K562 (cell line): Measurements from ENCODE around the gene LAMA3. TPM values are rescaled to one million over a fixed set of nuclear protein-coding genes. Genes with fewer than 3 reads are reported as not detected.

Experiments
- ATAC-seq: fragments of 200-7000 bp; cut with Tn5 transposase; 3 replicates; pipeline ENCODE4 v1.9.1; 2020; ENCODE audit warnings: moderate library complexity
- BruUV-seq: library from RNA; stranded (reverse); fragments of 400-500 nt; replicated peaks from 2 replicates; lab custom pipeline; 2021; lab: Mats Ljungman, UMichigan
- CTCF ChIA-PET: fragments of 300-600 bp; formaldehyde crosslinking; extraction: SDS; loops from one replicate; lab custom pipeline; 2021; ENCODE audit warnings: low intra/inter-chr PET ratio; lab: Yijun Ruan, JAX
- POLR2A ChIA-PET: fragments of 300-600, 350-650 bp; sonication (Branson Sonifier 250); formaldehyde crosslinking; extraction: SDS; loops from one replicate; lab custom pipeline; 2021; ENCODE audit warnings: antibody characterized with exemption, inconsistent platforms; lab: Yijun Ruan, JAX
- DNase-seq, 4 experiments: peaks; one replicate each; pipeline versions ENCODE4 v3.0.0 to v3.0.0-alpha.2; 2011 to 2018; ENCODE audit warnings: low spot score in 3 of 4, mixed read lengths in 3 of 4; ENCODE audit errors: extremely low read depth in 1 of 4
- FAIRE-seq: peaks from 2 replicates; lab custom pipeline; 2011; peaks lifted over from hg19 to GRCh38; lab: Jason Lieb, UNC
- H2AFZ ChIP-seq: 2 replicates; pipeline ENCODE4 v1.6.0; 2011; ENCODE audit warnings: low read depth, low read length, control low read depth, inconsistent platforms
- H3K27ac ChIP-seq: fragments of 200-600 bp; 3 replicates; pipeline ENCODE4 v1.8.0; 2011; ENCODE audit warnings: low read depth, mild to moderate bottlenecking, control low read depth, inconsistent platforms, low read length, moderate library complexity, mixed read lengths; ENCODE audit errors: extremely low read depth
- H3K27me3 ChIP-seq, 2 experiments: fragments of 300-600 bp in 1 of 2; 2 replicates in 1 of 2; 3 replicates in 1 of 2; pipeline versions ENCODE4 v1.6.0 to v1.8.0; 2011; ENCODE audit warnings: inconsistent platforms in 2 of 2, low read length in 2 of 2, mild to moderate bottlenecking in 1 of 2, mixed read lengths in 1 of 2, moderate library complexity in 1 of 2; ENCODE audit not compliant: control insufficient read depth in 2 of 2, insufficient read depth in 2 of 2
- H3K36me3 ChIP-seq: fragments of 300-600 bp; 3 replicates; pipeline ENCODE4 v1.8.0; 2011; ENCODE audit warnings: mild to moderate bottlenecking, low read length, inconsistent platforms; ENCODE audit not compliant: control insufficient read depth, insufficient read depth
- H3K4me1 ChIP-seq, 2 experiments: fragments of 200-600 bp in 1 of 2; replicated peaks in 1 of 2; 2 replicates in 1 of 2; 3 replicates in 1 of 2; pipeline versions ENCODE4 v1.5.1 to v1.8.0; 2011; ENCODE audit warnings: inconsistent platforms in 2 of 2, low read length in 2 of 2, mild to moderate bottlenecking in 1 of 2, mixed read lengths in 1 of 2, moderate library complexity in 1 of 2; ENCODE audit not compliant: control insufficient read depth in 2 of 2, insufficient read depth in 2 of 2
- H3K4me2 ChIP-seq: 2 replicates; pipeline ENCODE4 v1.6.1; 2011; ENCODE audit warnings: low read length, control low read depth, inconsistent platforms, mixed read lengths; ENCODE audit not compliant: insufficient read depth
- H3K4me3 ChIP-seq: fragments of 200-600 bp; sonication (generic), shearing (Covaris generic); 2 replicates; pipeline ENCODE4 v1.5.1; 2016; ENCODE audit warnings: control low read depth, inconsistent platforms
- H3K79me2 ChIP-seq: fragments of 200-600 bp; 3 replicates; pipeline ENCODE4 v1.8.0; 2011; ENCODE audit warnings: low read length, inconsistent platforms; ENCODE audit not compliant: control insufficient read depth, insufficient read depth
- H3K9ac ChIP-seq, 2 experiments: 2 replicates each; pipeline versions ENCODE4 v1.6.0 to v1.6.1; 2011; ENCODE audit warnings: low read depth in 2 of 2, low read length in 2 of 2, control low read depth in 1 of 2, inconsistent platforms in 1 of 2, mild to moderate bottlenecking in 1 of 2, mixed read lengths in 1 of 2; ENCODE audit not compliant: insufficient read depth in 1 of 2
- H3K9me1 ChIP-seq: one replicate; pipeline ENCODE4 v1.6.0; 2011; ENCODE audit warnings: inconsistent platforms, mild to moderate bottlenecking, low read length, moderate library complexity; ENCODE audit not compliant: control insufficient read depth, insufficient read depth
- H3K9me3 ChIP-seq: replicated peaks from 2 replicates; pipeline ENCODE4 v1.5.1; 2011; ENCODE audit warnings: low read depth, low read length, inconsistent platforms; ENCODE audit not compliant: control insufficient read depth, insufficient read depth
- H4K20me1 ChIP-seq: replicated peaks from 2 replicates; pipeline ENCODE4 v1.6.1; 2011; ENCODE audit warnings: low read length, inconsistent platforms, mixed read lengths; ENCODE audit not compliant: control insufficient read depth, insufficient read depth
- DNMT1 ChIP-seq: fragments of 450-650 bp; IDR thresholded peaks from 2 replicates; pipeline ENCODE4 v1.6.1; 2016; ENCODE audit warnings: antibody characterized with exemption, mild to moderate bottlenecking
- FOXA3 ChIP-seq, 2 experiments: fragments of 450-650 bp in 1 of 2; sonication (generic) in 1 of 2; formaldehyde crosslinking; IDR thresholded peaks in 1 of 2; conservative IDR thresholded peaks in 1 of 2; 2 replicates each; pipeline versions ENCODE4 v1.4.0 to v1.8.0; 2020 to 2022; ENCODE audit warnings: mild to moderate bottlenecking in 2 of 2, missing genetic modification reagents in 1 of 2
- GATAD2B ChIP-seq: fragments of 450-650 bp; IDR thresholded peaks from 2 replicates; pipeline ENCODE4 v1.6.1; 2017; ENCODE audit warnings: mild to moderate bottlenecking, borderline replicate concordance
- MCM2 ChIP-seq: fragments of 450-650 bp; IDR thresholded peaks from 2 replicates; pipeline ENCODE4 v1.6.1; 2017; ENCODE audit warnings: low read depth, mild to moderate bottlenecking
- RREB1 ChIP-seq: fragments of 250-450 bp; sonication (Bioruptor Pico); IDR thresholded peaks from 2 replicates; pipeline ENCODE4 v1.4.0; 2020
- SRSF1 ChIP-seq: fragments of 200-400 bp; formaldehyde crosslinking; IDR thresholded peaks from 2 replicates; pipeline ENCODE4 v1.6.1; 2017; ENCODE audit warnings: mild to moderate bottlenecking, low read depth, low read length, moderate library complexity
- SUPT5H ChIP-seq: fragments of 450-650 bp; IDR thresholded peaks from 2 replicates; pipeline ENCODE4 v1.6.1; 2016
- ZNF121 ChIP-seq: sonication (generic); formaldehyde crosslinking; conservative IDR thresholded peaks from 2 replicates; pipeline ENCODE4 v1.8.0; 2022; ENCODE audit warnings: missing genetic modification reagents
- ZNF140 ChIP-seq: fragments of 250-450 bp; sonication (Bioruptor Pico); IDR thresholded peaks from 2 replicates; pipeline ENCODE4 v1.8.0; 2021; ENCODE audit warnings: moderate library complexity, mild to moderate bottlenecking, inconsistent platforms
- ZNF431 ChIP-seq: sonication (generic); formaldehyde crosslinking; IDR thresholded peaks from 2 replicates; pipeline ENCODE4 v1.8.0; 2022; ENCODE audit warnings: mild to moderate bottlenecking, missing genetic modification reagents
- WGBS: fragments of 100-300 bp; shearing (Covaris generic); methylation state at CpG from one replicate; pipeline ENCODE4 v1.1.6; 2016; ENCODE audit warnings: low coverage, mixed read lengths; ENCODE audit not compliant: insufficient coverage; ENCODE audit errors: missing lambda C conversion rate; 5-methylcytosine and 5-hydroxymethylcytosine counted together
- in situ Hi-C: fragments of 300-500 bp; cut with MboI; formaldehyde crosslinking; loops from 4 replicates; pipeline ENCODE4 v1.15.0; 2018; ENCODE audit warnings: inconsistent platforms, mixed read lengths
- intact Hi-C: fragments of 100-400 bp; cut with micrococcal nuclease; formaldehyde crosslinking; loops from 2 replicates; pipeline ENCODE4 v1.14.2; 2022
- polyA plus RNA-seq, 8 experiments: library from polyadenylated mRNA; depleted of rRNA in 4 of 8; stranded (reverse) in 5 of 8; unstranded in 3 of 8; fragments of >200 nt; fragmentation: Nextera tagmentation in 2 of 8; fragmentation: Illumina TruSeq in 1 of 8; extraction: Ambion mirVana in 2 of 8; extraction: Trizol in 1 of 8; gene quantifications; 2 replicates each; pipeline versions ENCODE4 v1.2.1 to v1.2.3, GENCODE V29; 2011 to 2014; ENCODE audit warnings: inconsistent platforms in 1 of 8, missing spikeins in 1 of 8
- total RNA-seq, 7 experiments: library from RNA; depleted of rRNA in 6 of 7; stranded (reverse); fragments of >200 nt in 6 of 7; fragmentation: Illumina TruSeq in 2 of 7; extraction: Trizol in 2 of 7; gene quantifications; 2 replicates each; pipeline versions ENCODE4 v1.2.1 to v1.2.3, GENCODE V29; 2011 to 2021; ENCODE audit warnings: low replicate concordance in 1 of 7

Gene LAMA3
- total and polyA plus RNA-seq, 9 of the 15 experiments (the other 6 are each of a cell fraction or from before 2014, with no cell fraction given) = 0.07 TPM; not detected in 8

- BruUV-seq = no TSS peak
- ATAC-seq = no peak
- Histone ChIP-seq H3K36me3 (no peaks in the 10 kb centered on the region), H3K27ac (no peak overlapping the region), H4K20me1 (no peaks in the 10 kb centered on the region), H2AFZ (no peak overlapping the region), H3K9ac (no peak overlapping the region), H3K27me3 (peaks cover 6 to 17% of the 10 kb centered on the region in 2 experiments; a peak in 3 of 5 replicates), H3K9me1 (no peaks in the 10 kb centered on the region), H3K4me3 (no peak overlapping the region), H3K4me1 (peaks cover 0 to 31% of the 10 kb centered on the region in 2 experiments; a peak in 3 of 5 replicates), H3K9me3 (no peaks in the 10 kb centered on the region), H3K79me2 (no peaks in the 10 kb centered on the region), H3K4me2 (no peak overlapping the region)
- intact Hi-C loops (no loop called here), in situ Hi-C loops (no loop called here)
- CTCF ChIA-PET = no interaction called here
- no peak for DNase-seq
- no peak for FAIRE-seq
- POLR2A ChIA-PET = no interaction called here
- WGBS = 3% methylated on average over 3 of the region's 3 CpGs
- no peak for TF ChIP-seq SRSF1
- TF ChIP-seq RREB1 (CRISPR knock-in tag) = no peak
- TF ChIP-seq ZNF121 (CRISPR knock-in tag) = no peak
- no peak for TF ChIP-seq SUPT5H
- TF ChIP-seq ZNF140 = no peak
- TF ChIP-seq MCM2 = no peak
- no peak for TF ChIP-seq DNMT1
- no peak for TF ChIP-seq ZNF431 (CRISPR knock-in tag)
- TF ChIP-seq GATAD2B = no peak
- no peak for TF ChIP-seq FOXA3 (CRISPR knock-in tag; conservative IDR thresholded peaks at IDR 0.05 in 1 of 2, IDR thresholded peaks at IDR 0.05 in 1 of 2)
These were observed 33.4 kb downstream of the LAMA3 start for GRCh38 chr18:23722646-23723045.
